Kidney epithelial cell (primary cell): ENCODE results near the gene NFIA. TPM values are rescaled to one million over a fixed set of nuclear protein-coding genes. Genes with fewer than 3 reads are reported as not detected.

Experiments used
- DNase-seq: peaks from one replicate; pipeline ENCODE4 v3.0.0-alpha.2; 2010; ENCODE audit warnings: low read depth
- H3K27me3 ChIP-seq: 2 replicates; pipeline ENCODE4 v1.6.0; 2011; ENCODE audit warnings: low read length; ENCODE audit not compliant: control insufficient read depth, insufficient read depth
- H3K36me3 ChIP-seq: 2 replicates; pipeline ENCODE4 v1.5.1; 2011; ENCODE audit warnings: low read length; ENCODE audit not compliant: control insufficient read depth, insufficient read depth
- H3K4me3 ChIP-seq: 2 replicates; pipeline ENCODE4 v1.5.1; 2011; ENCODE audit warnings: low read depth, mild to moderate bottlenecking, control low read depth, low read length
- CTCF ChIP-seq: IDR thresholded peaks from 2 replicates; pipeline ENCODE4 v1.5.1; 2011; ENCODE audit warnings: mild to moderate bottlenecking, moderate library complexity, low read length, control low read depth, inconsistent platforms; ENCODE audit not compliant: insufficient read depth, poor library complexity, severe bottlenecking
- total RNA-seq: library from RNA; depleted of rRNA; stranded (reverse); fragments of >200 nt; gene quantifications from 2 replicates; pipeline ENCODE4 v1.2.3, GENCODE V29; 2015

Gene NFIA
- total RNA-seq, 1 donor from 2014 or later: 3.5 TPM

- H3K36me3 ChIP-seq: no peaks in the 10 kb centered on the region
- TF ChIP-seq CTCF: no peak
- no peak for DNase-seq
- H3K4me3 ChIP-seq: no peak overlapping the region
- H3K27me3 ChIP-seq: no peaks in the 10 kb centered on the region
These were observed 12.5 kb downstream of the NFIA start for GRCh38 chr1:61094677-61095469.

GRCh38 chr1:61095470-61095812, 13.1 kb downstream of the NFIA start:
- TF ChIP-seq CTCF: no peak
- no peak for DNase-seq
- no peak overlapping the region for H3K4me3 ChIP-seq
- H3K27me3 ChIP-seq: no peaks in the 10 kb centered on the region
- H3K36me3 ChIP-seq: no peaks in the 10 kb centered on the region

- Histone ChIP-seq H3K27me3 (no peaks in the 10 kb centered on the region), H3K36me3 (no peaks in the 10 kb centered on the region), H3K4me3 (no peak overlapping the region)
- DNase-seq: no peak
- no peak for TF ChIP-seq CTCF
These were observed 15.0 kb downstream of the NFIA start for GRCh38 chr1:61097317-61097716.

GRCh38 chr1:61097722-61098121, 15.4 kb downstream of the NFIA start:
- H3K36me3 ChIP-seq: no peaks in the 10 kb centered on the region
- H3K27me3 ChIP-seq: no peaks in the 10 kb centered on the region
- no peak for TF ChIP-seq CTCF
- no peak overlapping the region for H3K4me3 ChIP-seq
- no peak for DNase-seq

GRCh38 chr1:61098333-61098732, 16.0 kb downstream of the NFIA start:
- no peak for TF ChIP-seq CTCF
- no peaks in the 10 kb centered on the region for H3K36me3 ChIP-seq
- H3K27me3 ChIP-seq: no peaks in the 10 kb centered on the region
- DNase-seq: no peak
- no peak overlapping the region for H3K4me3 ChIP-seq

GRCh38 chr1:61098906-61099437, 16.6 kb downstream of the NFIA start:
- H3K4me3 ChIP-seq: no peak overlapping the region
- no peak for TF ChIP-seq CTCF
- no peaks in the 10 kb centered on the region for H3K27me3 ChIP-seq
- no peak for DNase-seq
- H3K36me3 ChIP-seq: no peaks in the 10 kb centered on the region
